Stimulated activated effector memory CD8-positive, alpha-beta T cell treated with anti-CD3 and anti-CD28 coated beads, Interleukin-12 subunit alpha, Interleukin-12 subunit beta, amount 100 ng/mL, for 72 hours (primary cell): Measurements from ENCODE around the gene JAG1.
A peak's percentile ranks its signal among the peaks of the same experiment; 100 is the strongest.

Experiments used
- ATAC-seq: fragments of 150-1000 bp; cut with Tn5 transposase; 2 replicates; pipeline ENCODE4 v1.10.0; 2021
- DNase-seq, 2 donors: peaks; one replicate each; pipeline ENCODE4 v3.0.0; 2021 to 2022; ENCODE audit warnings: low spot score in 2 of 2
- H3K27ac Mint-ChIP-seq: one replicate; pipeline ENCODE4 v1.8.0; 2022; ENCODE audit warnings: mild to moderate bottlenecking, mixed read lengths
- H3K36me3 Mint-ChIP-seq: one replicate; pipeline ENCODE4 v1.8.0; 2022; ENCODE audit warnings: mild to moderate bottlenecking, mixed read lengths
- H3K4me1 Mint-ChIP-seq: one replicate; pipeline ENCODE4 v1.8.0; 2022; ENCODE audit warnings: mixed read lengths
- H3K4me3 Mint-ChIP-seq: one replicate; pipeline ENCODE4 v1.8.0; 2022; ENCODE audit warnings: mild to moderate bottlenecking, mixed read lengths
- H3K9me3 Mint-ChIP-seq: one replicate; pipeline ENCODE4 v1.8.0; 2022; ENCODE audit warnings: mixed read lengths

The JAG1 gene

GRCh38 chr20:10676518-10676917, 2.7 kb upstream of the JAG1 start:
- Mint-ChIP-seq H3K4me1 (peaks cover 17% of the 10 kb centered on the region), H3K4me3 (no peak overlapping the region), H3K9me3 (no peaks in the 10 kb centered on the region), H3K36me3 (no peaks in the 10 kb centered on the region), H3K27ac (no peak overlapping the region)
- ATAC-seq = no peak
- DNase-seq = no peak

GRCh38 chr20:10675450-10675848, 1.6 kb upstream of the JAG1 start:
- no peak overlapping the region for H3K27ac Mint-ChIP-seq

GRCh38 chr20:10674684-10675449, 1.1 kb upstream of the JAG1 start:
- Mint-ChIP-seq H3K4me3 (peak overlapping the region; percentile 89), H3K4me1 (peaks cover 29% of the 10 kb centered on the region), H3K27ac (no peak overlapping the region), H3K36me3 (no peaks in the 10 kb centered on the region), H3K9me3 (no peaks in the 10 kb centered on the region)
- peak; percentile 54 for ATAC-seq
- DNase-seq = peak in 1 of 2 donors; percentile 62

More at GRCh38 chr20:10675450-10675848, 1.6 kb upstream of the JAG1 start:
- Mint-ChIP-seq H3K4me3 (peak overlapping the region; percentile 89), H3K9me3 (no peaks in the 10 kb centered on the region), H3K36me3 (no peaks in the 10 kb centered on the region), H3K4me1 (peaks cover 28% of the 10 kb centered on the region)
- no peak for DNase-seq
- ATAC-seq = no peak

- H3K4me3 Mint-ChIP-seq = peak overlapping the region; percentile 89
- no peaks in the 10 kb centered on the region for H3K36me3 Mint-ChIP-seq
- H3K27ac Mint-ChIP-seq = no peak overlapping the region
- H3K9me3 Mint-ChIP-seq = no peaks in the 10 kb centered on the region
- DNase-seq (peak in 1 of 2 donors; percentile 59), ATAC-seq (peak; percentile 6)
- peaks cover 29% of the 10 kb centered on the region for H3K4me1 Mint-ChIP-seq
These were observed 490 bp downstream of the JAG1 start for GRCh38 chr20:10673176-10673841.

GRCh38 chr20:10672624-10673127, 1.1 kb downstream of the JAG1 start:
- no peaks in the 10 kb centered on the region for H3K9me3 Mint-ChIP-seq
- peak overlapping the region; percentile 89 for H3K4me3 Mint-ChIP-seq
- H3K36me3 Mint-ChIP-seq = no peaks in the 10 kb centered on the region
- DNase-seq (peak in 1 of 2 donors; percentile 67), ATAC-seq (peak; percentile 16)
- peaks cover 29% of the 10 kb centered on the region for H3K4me1 Mint-ChIP-seq
- H3K27ac Mint-ChIP-seq = no peak overlapping the region

- Mint-ChIP-seq H3K4me3 (peak overlapping the region; percentile 89), H3K36me3 (no peaks in the 10 kb centered on the region), H3K9me3 (no peaks in the 10 kb centered on the region), H3K4me1 (peaks cover 29% of the 10 kb centered on the region), H3K27ac (no peak overlapping the region)
- ATAC-seq (no peak), DNase-seq (peak in 1 of 2 donors; percentile 52)
These were observed 1.7 kb downstream of the JAG1 start for GRCh38 chr20:10671919-10672623.

- no peak overlapping the region for H3K27ac Mint-ChIP-seq
These were observed 2.4 kb downstream of the JAG1 start for GRCh38 chr20:10671221-10671918.

GRCh38 chr20:10670501-10671220, 3.1 kb downstream of the JAG1 start:
- ATAC-seq = no peak

More at GRCh38 chr20:10671221-10671918, 2.4 kb downstream of the JAG1 start:
- no peaks in the 10 kb centered on the region for H3K36me3 Mint-ChIP-seq
- ATAC-seq (peak; percentile 35), DNase-seq (peak in 1 of 2 donors; percentile 52)
- H3K4me1 Mint-ChIP-seq = peaks cover 29% of the 10 kb centered on the region
- H3K9me3 Mint-ChIP-seq = no peaks in the 10 kb centered on the region
- H3K4me3 Mint-ChIP-seq = peak overlapping the region; percentile 89

GRCh38 chr20:10669843-10670446, 3.9 kb downstream of the JAG1 start:
- Mint-ChIP-seq H3K27ac (no peak overlapping the region), H3K36me3 (no peaks in the 10 kb centered on the region), H3K4me1 (peaks cover 29% of the 10 kb centered on the region)

More at GRCh38 chr20:10670501-10671220, 3.1 kb downstream of the JAG1 start:
- Mint-ChIP-seq H3K36me3 (no peaks in the 10 kb centered on the region), H3K4me1 (peaks cover 29% of the 10 kb centered on the region), H3K27ac (no peak overlapping the region), H3K9me3 (no peaks in the 10 kb centered on the region), H3K4me3 (peak overlapping the region; percentile 8)
- no peak for DNase-seq

GRCh38 chr20:10668677-10669368, 5.0 kb downstream of the JAG1 start:
- H3K4me1 Mint-ChIP-seq = peaks cover 26% of the 10 kb centered on the region
- DNase-seq = no peak
- no peak for ATAC-seq
- no peak overlapping the region for H3K4me3 Mint-ChIP-seq
- H3K9me3 Mint-ChIP-seq = no peaks in the 10 kb centered on the region
- H3K36me3 Mint-ChIP-seq = no peaks in the 10 kb centered on the region
- no peak overlapping the region for H3K27ac Mint-ChIP-seq

More at GRCh38 chr20:10669843-10670446, 3.9 kb downstream of the JAG1 start:
- H3K4me3 Mint-ChIP-seq = no peak overlapping the region
- no peaks in the 10 kb centered on the region for H3K9me3 Mint-ChIP-seq
- no peak for ATAC-seq
- DNase-seq = no peak

- Mint-ChIP-seq H3K9me3 (no peaks in the 10 kb centered on the region), H3K4me1 (peaks cover 19% of the 10 kb centered on the region), H3K27ac (no peak overlapping the region), H3K4me3 (no peak overlapping the region), H3K36me3 (no peaks in the 10 kb centered on the region)
- no peak for ATAC-seq
- DNase-seq = no peak
These were observed 6.1 kb downstream of the JAG1 start for GRCh38 chr20:10667560-10668167.

- no peak for DNase-seq
- H3K27ac Mint-ChIP-seq = no peak overlapping the region
These were observed 6.8 kb downstream of the JAG1 start for GRCh38 chr20:10667077-10667401.

More at GRCh38 chr20:10667077-10667401, 6.8 kb downstream of the JAG1 start:
- Mint-ChIP-seq H3K9me3 (no peaks in the 10 kb centered on the region), H3K4me3 (no peak overlapping the region), H3K36me3 (no peaks in the 10 kb centered on the region), H3K4me1 (peaks cover 13% of the 10 kb centered on the region)
- no peak for ATAC-seq
